Measurements from ENCODE around the gene ASAP2. TPM values are rescaled to one million over a fixed set of nuclear protein-coding genes. Genes with fewer than 3 reads are reported as not detected.

Gene ASAP2
- total and polyA plus RNA-seq, 9 of the 15 experiments (the other 6 are each of a cell fraction or from before 2014, with no cell fraction given) = 0.06 to 4.3 (median 3.1) TPM

DNA sequence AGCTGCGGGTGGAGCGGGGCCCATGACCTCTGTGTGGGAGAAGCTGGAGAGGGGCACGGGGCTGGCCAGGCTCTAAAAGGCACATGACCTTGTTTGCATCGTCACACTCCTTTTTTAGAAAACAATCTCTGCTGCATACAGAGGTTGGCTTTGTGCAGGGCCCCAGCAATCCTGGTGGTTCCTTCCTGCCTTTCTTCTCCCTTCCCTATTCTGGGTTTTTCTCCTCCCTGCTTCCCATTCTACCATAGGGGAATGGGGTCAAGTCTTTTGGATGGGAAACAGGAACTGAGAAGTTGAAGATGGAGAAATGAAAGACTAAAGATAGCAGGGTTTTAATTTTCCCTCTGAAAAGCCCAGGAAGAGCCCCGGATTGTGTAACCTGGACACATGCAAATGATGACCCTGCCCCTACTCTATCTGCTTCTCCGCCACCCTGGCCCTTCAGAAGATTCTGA lies 53.9 kb downstream of the ASAP2 start:
- H3K4me3 ChIP-seq = no peak overlapping the region
- no peaks in the 10 kb centered on the region for H3K79me2 ChIP-seq (ENCODE audit: control insufficient read depth, insufficient read depth, low read length)
- H3K4me1 ChIP-seq (replicated peaks in 1 of 2; ENCODE audit: control insufficient read depth in 2 of 2, insufficient read depth in 2 of 2, low read length in 2 of 2) = peaks cover 0 to 12% of the 10 kb centered on the region in 2 experiments; a peak in 1 of 5 replicates
- FAIRE-seq (no peak), ATAC-seq (no peak), DNase-seq (ENCODE audit: extremely low read depth in 1 of 4, low spot score in 3 of 4) (no peak)
- no peak overlapping the region for H3K9ac ChIP-seq (ENCODE audit: insufficient read depth in 1 of 2, low read depth in 2 of 2, low read length in 2 of 2)
- BruUV-seq (replicated peaks) = no TSS peak
- 15% methylated on average over 4 of the region's 6 CpGs for WGBS (ENCODE audit: insufficient coverage, low coverage, missing lambda C conversion rate)
- H3K27me3 ChIP-seq (ENCODE audit: control insufficient read depth in 2 of 2, insufficient read depth in 2 of 2, low read length in 2 of 2) = peaks cover 12 to 52% of the 10 kb centered on the region in 2 experiments; a peak in 4 of 5 replicates
- no peaks in the 10 kb centered on the region for H3K36me3 ChIP-seq (ENCODE audit: control insufficient read depth, insufficient read depth, low read length)
- ChIA-PET POLR2A (interaction anchor here (0.5 to 0.8 kb wide), 3 partner anchors 372 to 1571 kb away, joined by 3 read pairs; no protein-coding TSS in a partner anchor), CTCF (ENCODE audit: low intra/inter-chr PET ratio) (no interaction called here)
- no peak overlapping the region for H3K27ac ChIP-seq (ENCODE audit: extremely low read depth, low read depth, low read length)
- H2AFZ ChIP-seq (ENCODE audit: low read depth, low read length) = no peak overlapping the region
- H4K20me1 ChIP-seq (replicated peaks; ENCODE audit: control insufficient read depth, insufficient read depth, low read length) = peaks cover 6% of the 10 kb centered on the region; the same call in 1 of the 2 replicates
- H3K9me1 ChIP-seq (ENCODE audit: control insufficient read depth, insufficient read depth, low read length) = no peaks in the 10 kb centered on the region
- no peak overlapping the region for H3K4me2 ChIP-seq (ENCODE audit: insufficient read depth, low read length)
- in situ Hi-C loops (cut with MboI) = no loop called here
- TF ChIP-seq CBFB (CRISPR knock-in tag; IDR thresholded peaks at IDR 0.05) (no peak), BRD4 (IDR thresholded peaks at IDR 0.05) (no peak), ZNF561 (CRISPR knock-in tag; conservative IDR thresholded peaks at IDR 0.05) (no peak), FOXM1 (IDR thresholded peaks at IDR 0.05; ENCODE audit: low read depth) (no peak), FOXM1 (CRISPR knock-in tag; IDR thresholded peaks at IDR 0.05; ENCODE audit: low read depth) (no peak)
- intact Hi-C loops (cut with micrococcal nuclease) = no loop called here
- no peaks in the 10 kb centered on the region for H3K9me3 ChIP-seq (replicated peaks; ENCODE audit: control insufficient read depth, insufficient read depth, low read depth, low read length)

DNA sequence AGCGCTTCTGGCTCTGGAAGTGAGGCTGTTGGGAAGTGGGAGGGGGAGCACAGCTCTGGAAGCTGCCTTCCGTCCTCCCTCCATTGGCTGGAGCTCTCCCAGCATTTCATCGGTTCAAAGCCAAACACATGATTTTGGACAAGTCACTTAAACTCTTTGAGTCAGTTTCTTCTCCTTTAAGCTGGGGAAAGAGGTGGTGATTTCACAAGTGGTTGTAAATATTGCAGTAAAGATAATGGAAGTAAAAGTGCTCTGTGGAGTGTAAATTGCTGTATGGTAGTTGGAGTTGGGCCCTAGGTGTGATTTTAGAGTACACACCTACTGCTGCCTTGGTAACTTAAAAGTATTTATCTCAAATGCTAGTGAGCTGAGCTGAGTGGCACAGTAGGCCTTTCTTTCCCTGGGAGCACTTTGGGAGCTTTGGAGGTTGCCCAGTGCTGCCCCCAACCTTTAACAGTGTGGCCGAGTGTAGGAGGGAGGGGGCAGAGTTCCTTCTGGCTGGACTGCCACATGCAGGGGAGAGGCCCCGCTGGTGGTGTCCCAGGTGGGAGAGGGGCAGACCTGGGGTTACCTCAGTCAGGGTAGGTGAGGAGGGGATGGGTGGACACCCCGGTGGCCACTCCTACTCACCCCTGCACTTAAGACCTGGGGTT lies 54.7 kb downstream of the ASAP2 start:
- DNase-seq (ENCODE audit: extremely low read depth in 1 of 4, low spot score in 3 of 4) = no peak
- ChIA-PET POLR2A (interaction anchor here (0.6 kb wide), 1 partner anchor 371 kb away, joined by 3 read pairs; no protein-coding TSS in a partner anchor), CTCF (ENCODE audit: low intra/inter-chr PET ratio) (no interaction called here)
- Histone ChIP-seq H3K4me2 (ENCODE audit: insufficient read depth, low read length) (no peak overlapping the region), H2AFZ (ENCODE audit: low read depth, low read length) (no peak overlapping the region), H3K4me3 (no peak overlapping the region), H3K27ac (ENCODE audit: extremely low read depth, low read depth, low read length) (no peak overlapping the region), H3K9me1 (ENCODE audit: control insufficient read depth, insufficient read depth, low read length) (no peaks in the 10 kb centered on the region), H3K79me2 (ENCODE audit: control insufficient read depth, insufficient read depth, low read length) (no peaks in the 10 kb centered on the region), H3K27me3 (ENCODE audit: control insufficient read depth in 2 of 2, insufficient read depth in 2 of 2, low read length in 2 of 2) (peaks cover 12 to 52% of the 10 kb centered on the region in 2 experiments; a peak in 4 of 5 replicates), H3K9ac (ENCODE audit: insufficient read depth in 1 of 2, low read depth in 2 of 2, low read length in 2 of 2) (no peak overlapping the region; a peak in 1 of 4 replicates), H3K4me1 (replicated peaks in 1 of 2; ENCODE audit: control insufficient read depth in 2 of 2, insufficient read depth in 2 of 2, low read length in 2 of 2) (peaks cover 0 to 12% of the 10 kb centered on the region in 2 experiments; a peak in 1 of 5 replicates), H3K36me3 (ENCODE audit: control insufficient read depth, insufficient read depth, low read length) (no peaks in the 10 kb centered on the region), H4K20me1 (replicated peaks; ENCODE audit: control insufficient read depth, insufficient read depth, low read length) (peaks cover 6% of the 10 kb centered on the region; the same call in 1 of the 2 replicates), H3K9me3 (replicated peaks; ENCODE audit: control insufficient read depth, insufficient read depth, low read depth, low read length) (no peaks in the 10 kb centered on the region)
- FAIRE-seq = no peak
- ATAC-seq = no peak; the same call in 2 of the 3 replicates
- in situ Hi-C loops (cut with MboI) = no loop called here
- WGBS (ENCODE audit: insufficient coverage, low coverage, missing lambda C conversion rate) = 19% methylated on average over 6 of the region's 6 CpGs
- no TSS peak for BruUV-seq (replicated peaks)
- intact Hi-C loops (cut with micrococcal nuclease) = no loop called here
- TF ChIP-seq CEBPG (CRISPR knock-in tag; IDR thresholded peaks at IDR 0.05) (no peak), CEBPG (tag; conservative IDR thresholded peaks at IDR 0.05 in 1 of 2, IDR thresholded peaks at IDR 0.05 in 1 of 2) (peak; percentile 41 to 66; a peak in 2 of 4 replicates), ZNF347 (CRISPR knock-in tag; IDR thresholded peaks at IDR 0.05; ENCODE audit: low read depth) (no peak), CEBPB (tag; IDR thresholded peaks at IDR 0.05) (peak; percentile 56), ZNF263 (CRISPR knock-in tag; IDR thresholded peaks at IDR 0.05; ENCODE audit: borderline replicate concordance) (0 out of 2 replicates have a peak, but pooled peaks have one; percentile 20), ZNF445 (CRISPR knock-in tag; IDR thresholded peaks at IDR 0.05; ENCODE audit: low read depth) (no peak), RHOXF2B (CRISPR knock-in tag; conservative IDR thresholded peaks at IDR 0.05) (no peak), ZFP1 (CRISPR knock-in tag; IDR thresholded peaks at IDR 0.05) (no peak), BCL6 (CRISPR knock-in tag; IDR thresholded peaks at IDR 0.05) (no peak)
